GM18870 (cell line): ENCODE data around the gene WDR17.
"Not testable (repeated sequence)": the region's sequence is repeated elsewhere in the genome, so short reads cannot be mapped to it uniquely, and the experiment has no call there.

Experiments used
- ATAC-seq: cut with Tn5 transposase; IDR thresholded peaks from one replicate; pipeline ENCODE4 v1.9.1; 2021; ENCODE audit warnings: moderate library complexity; ENCODE audit not compliant: unreplicated experiment

The WDR17 gene

GRCh38 chr4:176189891-176190795 is 124.5 kb downstream of the WDR17 start:
- ATAC-seq, result no peak

- ATAC-seq, result no peak
Observed at GRCh38 chr4:176191974-176192373, 126.3 kb downstream of the WDR17 start.

- ATAC-seq, result no peak
Observed at GRCh38 chr4:176193126-176193525, 127.5 kb downstream of the WDR17 start.

GRCh38 chr4:176193938-176194337 is 128.3 kb downstream of the WDR17 start:
- ATAC-seq, result no peak

- ATAC-seq, result peak; percentile 98
Observed at GRCh38 chr4:176195184-176195978, 129.7 kb downstream of the WDR17 start, which contains the start of gene SPATA4. TSS of gene SPATA4 (minus strand) at chr4:176195585. CDS start at chr4:176195562, 23 bp downstream.

- no peak for ATAC-seq
Observed at GRCh38 chr4:176198316-176198903, 132.8 kb downstream of the WDR17 start.

GRCh38 chr4:176205299-176205698 is 139.7 kb downstream of the WDR17 start:
- ATAC-seq, result no peak

- ATAC-seq, result no peak
Observed at GRCh38 chr4:176207839-176208238, 142.2 kb downstream of the WDR17 start.

- no peak for ATAC-seq
Observed at GRCh38 chr4:176209535-176209934, 143.9 kb downstream of the WDR17 start.

GRCh38 chr4:176210101-176210500 is 144.5 kb downstream of the WDR17 start:
- ATAC-seq, result no peak

GRCh38 chr4:176210579-176211296 is 145.1 kb downstream of the WDR17 start:
- no peak for ATAC-seq

- ATAC-seq, result not testable (repeated sequence)
Observed at GRCh38 chr4:176212351-176212750, 146.7 kb downstream of the WDR17 start.

GRCh38 chr4:176217510-176217909 is 151.9 kb downstream of the WDR17 start:
- ATAC-seq, result no peak

- no peak for ATAC-seq
Observed at GRCh38 chr4:176222149-176222548, 156.5 kb downstream of the WDR17 start.

GRCh38 chr4:176223561-176223960 is 157.9 kb downstream of the WDR17 start:
- ATAC-seq, result no peak

- ATAC-seq, result no peak
Observed at GRCh38 chr4:176226736-176227135, 161.1 kb downstream of the WDR17 start.

- no peak for ATAC-seq
Observed at GRCh38 chr4:176229645-176230044, 164.0 kb downstream of the WDR17 start.
